Measurements from ENCODE around the gene DUSP22. TPM values are rescaled to one million over a fixed set of nuclear protein-coding genes. Genes with fewer than 3 reads are reported as not detected.

Gene DUSP22
- total and polyA plus RNA-seq, 2 donors, result 17.9 to 54.2 TPM

- Histone ChIP-seq H3K27me3 (ENCODE audit: control insufficient read depth in 2 of 2, insufficient read depth in 1 of 2, low read length in 1 of 2) (peaks cover 0 to 4% of the 10 kb centered on the region in 2 donors), H3K27ac (ENCODE audit: low read depth in 1 of 2, low read length in 1 of 2) (no peak overlapping the region), H3K4me1 (ENCODE audit: control insufficient read depth in 2 of 2, insufficient read depth in 2 of 2, low read length in 2 of 2) (peaks cover 6 to 12% of the 10 kb centered on the region in 2 donors), H3K36me3 (ENCODE audit: control insufficient read depth in 2 of 2, insufficient read depth in 2 of 2, low read length in 1 of 2) (peaks cover 0 to 3% of the 10 kb centered on the region in 2 donors), H3K9me3 (ENCODE audit: control insufficient read depth in 2 of 2, insufficient read depth in 1 of 2, low read length in 1 of 2) (peaks cover 0 to 23% of the 10 kb centered on the region in 2 donors), H3K4me3 (ENCODE audit: low read length in 2 of 2) (no peak overlapping the region)
- 94% methylated on average over 2 of the region's 2 CpGs for WGBS
- DNase-seq (ENCODE audit: low read depth in 6 of 9, low spot score in 9 of 9), result no peak
Measured at GRCh38 chr6:310671-311070, 18.4 kb downstream of the DUSP22 start.

GRCh38 chr6:311679-312220 lies 19.5 kb downstream of the DUSP22 start:
- H3K27me3 ChIP-seq (ENCODE audit: control insufficient read depth in 2 of 2, insufficient read depth in 1 of 2, low read length in 1 of 2), result peaks cover 0 to 4% of the 10 kb centered on the region in 2 donors
- H3K9me3 ChIP-seq (ENCODE audit: control insufficient read depth in 2 of 2, insufficient read depth in 1 of 2, low read length in 1 of 2), result peaks cover 0 to 25% of the 10 kb centered on the region in 2 donors
- DNase-seq (ENCODE audit: low read depth in 6 of 9, low spot score in 9 of 9), result no peak
- H3K27ac ChIP-seq (ENCODE audit: low read depth in 1 of 2, low read length in 1 of 2), result no peak overlapping the region
- peaks cover 0 to 3% of the 10 kb centered on the region in 2 donors for H3K36me3 ChIP-seq (ENCODE audit: control insufficient read depth in 2 of 2, insufficient read depth in 2 of 2, low read length in 1 of 2)
- no peak overlapping the region for H3K4me3 ChIP-seq (ENCODE audit: low read length in 2 of 2)
- 93% methylated on average over 17 of the region's 17 CpGs for WGBS
- peaks cover 6 to 16% of the 10 kb centered on the region in 2 donors for H3K4me1 ChIP-seq (ENCODE audit: control insufficient read depth in 2 of 2, insufficient read depth in 2 of 2, low read length in 2 of 2)

GRCh38 chr6:313087-313486 lies 20.8 kb downstream of the DUSP22 start:
- Histone ChIP-seq H3K4me1 (ENCODE audit: control insufficient read depth in 2 of 2, insufficient read depth in 2 of 2, low read length in 2 of 2) (peaks cover 6 to 21% of the 10 kb centered on the region in 2 donors), H3K9me3 (ENCODE audit: control insufficient read depth in 2 of 2, insufficient read depth in 1 of 2, low read length in 1 of 2) (peaks cover 0 to 22% of the 10 kb centered on the region in 2 donors), H3K27me3 (ENCODE audit: control insufficient read depth in 2 of 2, insufficient read depth in 1 of 2, low read length in 1 of 2) (peaks cover 0 to 4% of the 10 kb centered on the region in 2 donors), H3K36me3 (ENCODE audit: control insufficient read depth in 2 of 2, insufficient read depth in 2 of 2, low read length in 1 of 2) (no peaks in the 10 kb centered on the region), H3K27ac (ENCODE audit: low read depth in 1 of 2, low read length in 1 of 2) (peak overlapping the region in 1 of 2 donors; percentile 62), H3K4me3 (ENCODE audit: low read length in 2 of 2) (no peak overlapping the region)
- peak in 5 of 9 donors; percentile 29 to 66 (median 39) for DNase-seq (ENCODE audit: low read depth in 6 of 9, low spot score in 9 of 9)
- 9% methylated on average over 2 of the region's 2 CpGs for WGBS

- Histone ChIP-seq H3K4me1 (ENCODE audit: control insufficient read depth in 2 of 2, insufficient read depth in 2 of 2, low read length in 2 of 2) (peaks cover 6 to 21% of the 10 kb centered on the region in 2 donors), H3K9me3 (ENCODE audit: control insufficient read depth in 2 of 2, insufficient read depth in 1 of 2, low read length in 1 of 2) (peaks cover 0 to 22% of the 10 kb centered on the region in 2 donors), H3K4me3 (ENCODE audit: low read length in 2 of 2) (no peak overlapping the region), H3K36me3 (ENCODE audit: control insufficient read depth in 2 of 2, insufficient read depth in 2 of 2, low read length in 1 of 2) (no peaks in the 10 kb centered on the region), H3K27ac (ENCODE audit: low read depth in 1 of 2, low read length in 1 of 2) (no peak overlapping the region), H3K27me3 (ENCODE audit: control insufficient read depth in 2 of 2, insufficient read depth in 1 of 2, low read length in 1 of 2) (peaks cover 0 to 4% of the 10 kb centered on the region in 2 donors)
- DNase-seq (ENCODE audit: low read depth in 6 of 9, low spot score in 9 of 9), result no peak
- WGBS, result 97% methylated on average over 10 of the region's 10 CpGs
Measured at GRCh38 chr6:313917-314316, 21.6 kb downstream of the DUSP22 start.

GRCh38 chr6:314377-314776 lies 22.1 kb downstream of the DUSP22 start:
- peaks cover 6 to 21% of the 10 kb centered on the region in 2 donors for H3K4me1 ChIP-seq (ENCODE audit: control insufficient read depth in 2 of 2, insufficient read depth in 2 of 2, low read length in 2 of 2)
- WGBS, result 96% methylated on average over 5 of the region's 5 CpGs

GRCh38 chr6:315226-315625 lies 22.9 kb downstream of the DUSP22 start:
- no peak overlapping the region for H3K4me3 ChIP-seq (ENCODE audit: low read length in 2 of 2)
- WGBS, result 88% methylated on average over 6 of the region's 6 CpGs
- no peak overlapping the region for H3K27ac ChIP-seq (ENCODE audit: low read depth in 1 of 2, low read length in 1 of 2)
- no peaks in the 10 kb centered on the region for H3K36me3 ChIP-seq (ENCODE audit: control insufficient read depth in 2 of 2, insufficient read depth in 2 of 2, low read length in 1 of 2)
- H3K9me3 ChIP-seq (ENCODE audit: control insufficient read depth in 2 of 2, insufficient read depth in 1 of 2, low read length in 1 of 2), result peaks cover 0 to 24% of the 10 kb centered on the region in 2 donors
- peaks cover 0 to 4% of the 10 kb centered on the region in 2 donors for H3K27me3 ChIP-seq (ENCODE audit: control insufficient read depth in 2 of 2, insufficient read depth in 1 of 2, low read length in 1 of 2)
- peaks cover 6 to 21% of the 10 kb centered on the region in 2 donors for H3K4me1 ChIP-seq (ENCODE audit: control insufficient read depth in 2 of 2, insufficient read depth in 2 of 2, low read length in 2 of 2)
- no peak for DNase-seq (ENCODE audit: low read depth in 6 of 9, low spot score in 9 of 9)

More at GRCh38 chr6:314377-314776, 22.1 kb downstream of the DUSP22 start:
- H3K27me3 ChIP-seq (ENCODE audit: control insufficient read depth in 2 of 2, insufficient read depth in 1 of 2, low read length in 1 of 2), result peaks cover 0 to 4% of the 10 kb centered on the region in 2 donors
- DNase-seq (ENCODE audit: low read depth in 6 of 9, low spot score in 9 of 9), result no peak
- H3K9me3 ChIP-seq (ENCODE audit: control insufficient read depth in 2 of 2, insufficient read depth in 1 of 2, low read length in 1 of 2), result peaks cover 0 to 22% of the 10 kb centered on the region in 2 donors
- H3K27ac ChIP-seq (ENCODE audit: low read depth in 1 of 2, low read length in 1 of 2), result no peak overlapping the region
- no peaks in the 10 kb centered on the region for H3K36me3 ChIP-seq (ENCODE audit: control insufficient read depth in 2 of 2, insufficient read depth in 2 of 2, low read length in 1 of 2)
- no peak overlapping the region for H3K4me3 ChIP-seq (ENCODE audit: low read length in 2 of 2)

- H3K36me3 ChIP-seq (ENCODE audit: control insufficient read depth in 2 of 2, insufficient read depth in 2 of 2, low read length in 1 of 2), result no peaks in the 10 kb centered on the region
- WGBS, result 92% methylated on average over 10 of the region's 10 CpGs
- no peak overlapping the region for H3K4me3 ChIP-seq (ENCODE audit: low read length in 2 of 2)
- peaks cover 0 to 4% of the 10 kb centered on the region in 2 donors for H3K27me3 ChIP-seq (ENCODE audit: control insufficient read depth in 2 of 2, insufficient read depth in 1 of 2, low read length in 1 of 2)
- peaks cover 0 to 29% of the 10 kb centered on the region in 2 donors for H3K9me3 ChIP-seq (ENCODE audit: control insufficient read depth in 2 of 2, insufficient read depth in 1 of 2, low read length in 1 of 2)
- no peak overlapping the region for H3K27ac ChIP-seq (ENCODE audit: low read depth in 1 of 2, low read length in 1 of 2)
- H3K4me1 ChIP-seq (ENCODE audit: control insufficient read depth in 2 of 2, insufficient read depth in 2 of 2, low read length in 2 of 2), result peaks cover 6 to 21% of the 10 kb centered on the region in 2 donors
- no peak for DNase-seq (ENCODE audit: low read depth in 6 of 9, low spot score in 9 of 9)
Measured at GRCh38 chr6:315921-316752, 23.9 kb downstream of the DUSP22 start.

GRCh38 chr6:316753-317038 lies 24.4 kb downstream of the DUSP22 start:
- Histone ChIP-seq H3K27ac (ENCODE audit: low read depth in 1 of 2, low read length in 1 of 2) (no peak overlapping the region), H3K9me3 (ENCODE audit: control insufficient read depth in 2 of 2, insufficient read depth in 1 of 2, low read length in 1 of 2) (peaks cover 0 to 28% of the 10 kb centered on the region in 2 donors), H3K36me3 (ENCODE audit: control insufficient read depth in 2 of 2, insufficient read depth in 2 of 2, low read length in 1 of 2) (no peaks in the 10 kb centered on the region), H3K4me1 (ENCODE audit: control insufficient read depth in 2 of 2, insufficient read depth in 2 of 2, low read length in 2 of 2) (peaks cover 6 to 20% of the 10 kb centered on the region in 2 donors), H3K27me3 (ENCODE audit: control insufficient read depth in 2 of 2, insufficient read depth in 1 of 2, low read length in 1 of 2) (peaks cover 0 to 4% of the 10 kb centered on the region in 2 donors), H3K4me3 (ENCODE audit: low read length in 2 of 2) (no peak overlapping the region)
- DNase-seq (ENCODE audit: low read depth in 6 of 9, low spot score in 9 of 9), result no peak

- Histone ChIP-seq H3K4me3 (ENCODE audit: low read length in 2 of 2) (no peak overlapping the region), H3K27ac (ENCODE audit: low read depth in 1 of 2, low read length in 1 of 2) (no peak overlapping the region), H3K9me3 (ENCODE audit: control insufficient read depth in 2 of 2, insufficient read depth in 1 of 2, low read length in 1 of 2) (peaks cover 0 to 25% of the 10 kb centered on the region in 2 donors), H3K4me1 (ENCODE audit: control insufficient read depth in 2 of 2, insufficient read depth in 2 of 2, low read length in 2 of 2) (peaks cover 6 to 17% of the 10 kb centered on the region in 2 donors), H3K36me3 (ENCODE audit: control insufficient read depth in 2 of 2, insufficient read depth in 2 of 2, low read length in 1 of 2) (no peaks in the 10 kb centered on the region), H3K27me3 (ENCODE audit: control insufficient read depth in 2 of 2, insufficient read depth in 1 of 2, low read length in 1 of 2) (peaks cover 0 to 4% of the 10 kb centered on the region in 2 donors)
- DNase-seq (ENCODE audit: low read depth in 6 of 9, low spot score in 9 of 9), result no peak
- WGBS, result 90% methylated on average over 7 of the region's 7 CpGs
Measured at GRCh38 chr6:317060-317447, 24.8 kb downstream of the DUSP22 start.
